ENCODE measurements around the gene TAF5L.
A peak's percentile ranks its signal among the peaks of the same experiment; 100 is the strongest.
"Not testable (repeated sequence)": the region's sequence is repeated elsewhere in the genome, so short reads cannot be mapped to it uniquely, and the experiment has no call there.

TAF5L gene

DNA sequence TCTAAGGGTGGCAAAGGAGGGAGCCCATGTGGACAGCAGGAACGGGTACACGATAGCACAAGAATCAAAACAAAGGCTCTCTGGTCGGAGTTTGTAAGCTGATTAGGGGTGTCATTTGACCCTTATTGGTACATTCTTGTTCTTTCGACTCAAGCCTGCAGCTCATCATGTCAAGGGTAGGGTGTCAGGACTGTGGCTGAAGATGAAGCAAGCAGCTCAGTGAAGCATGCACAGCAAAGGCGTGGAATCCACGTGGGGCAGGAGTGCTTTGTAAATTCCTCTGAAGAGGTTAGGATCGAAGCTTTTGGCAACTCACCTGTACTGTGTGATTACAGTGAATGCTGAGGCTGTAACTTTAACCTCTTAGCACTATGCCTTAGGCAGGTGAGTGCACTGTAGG lies 62.7 kb downstream of the TAF5L start:
- no peak for DNase-seq

GRCh38 chr1:229562686-229563085 lies 63.2 kb downstream of the TAF5L start:
- no peak for DNase-seq

DNA sequence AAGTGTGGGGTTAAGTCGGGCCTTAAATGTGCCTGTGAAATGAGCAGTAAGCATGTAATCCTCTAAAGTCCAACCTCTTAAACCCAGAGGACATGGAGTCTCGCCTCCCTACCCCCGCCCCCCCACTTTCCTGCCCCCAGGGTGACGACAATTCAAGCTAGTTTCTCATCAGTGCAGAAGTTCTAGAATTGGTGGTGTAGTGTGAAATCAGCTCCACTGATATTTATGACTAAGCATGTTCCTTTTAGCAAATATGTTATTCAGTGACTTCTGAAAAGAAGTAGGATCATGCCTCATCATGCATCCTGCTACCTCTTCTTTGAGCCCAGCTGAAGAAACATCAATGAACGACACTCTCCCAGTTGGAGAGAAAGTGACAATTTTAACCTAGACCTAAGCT lies 64.8 kb downstream of the TAF5L start:
- no peak for DNase-seq

DNA sequence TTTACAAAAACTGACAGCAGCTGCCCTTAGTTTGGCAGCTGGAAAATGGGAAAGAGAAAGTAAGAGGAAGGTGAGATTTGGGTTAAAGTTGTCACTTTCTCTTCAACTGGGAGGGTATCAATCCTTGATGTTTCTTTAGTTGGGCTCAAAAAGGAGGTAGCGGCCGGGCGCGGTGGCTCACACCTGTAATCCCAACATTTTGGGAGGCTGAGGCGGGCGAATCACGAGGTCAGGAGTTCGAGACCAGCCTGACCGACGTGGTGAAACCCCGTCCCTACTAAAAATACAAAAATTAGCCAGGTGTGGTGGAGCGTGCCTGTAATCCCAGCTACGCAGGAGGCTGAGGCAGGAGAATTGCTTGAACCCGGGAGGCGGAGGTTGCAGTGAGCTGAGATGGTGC lies 65.8 kb downstream of the TAF5L start:
- not testable (repeated sequence) for DNase-seq

DNA sequence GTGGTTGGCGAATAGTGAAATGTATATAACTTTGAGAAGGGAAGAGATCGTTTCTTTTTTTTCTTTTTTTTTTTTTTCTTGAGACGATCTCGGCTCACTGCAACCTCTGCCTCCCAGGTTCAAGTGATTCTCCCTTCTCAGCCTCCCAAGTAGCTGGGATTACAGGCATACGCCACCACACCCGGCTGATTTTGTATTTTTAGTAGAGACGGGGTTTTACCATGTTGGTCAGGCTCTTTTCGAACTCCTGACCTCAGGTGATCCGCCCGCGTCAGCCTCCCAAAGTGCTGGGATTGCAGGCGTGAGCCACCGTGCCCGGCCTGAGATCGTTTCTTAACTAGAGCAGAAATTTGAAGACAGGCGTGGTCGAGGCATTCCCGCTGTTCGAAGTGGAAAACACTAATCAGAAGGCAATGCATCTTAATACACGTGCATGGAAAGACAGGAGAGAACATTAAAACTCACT lies 66.6 kb downstream of the TAF5L start:
- DNase-seq = not testable (repeated sequence)

GRCh38 chr1:229558460-229559335 lies 67.2 kb downstream of the TAF5L start, which contains the start of gene ABCB10:
Gene ABCB10 (minus strand): TSS chr1:229558707. CDS start chr1:229558652, 55 bp downstream.
- peak; percentile 98 for DNase-seq

DNA sequence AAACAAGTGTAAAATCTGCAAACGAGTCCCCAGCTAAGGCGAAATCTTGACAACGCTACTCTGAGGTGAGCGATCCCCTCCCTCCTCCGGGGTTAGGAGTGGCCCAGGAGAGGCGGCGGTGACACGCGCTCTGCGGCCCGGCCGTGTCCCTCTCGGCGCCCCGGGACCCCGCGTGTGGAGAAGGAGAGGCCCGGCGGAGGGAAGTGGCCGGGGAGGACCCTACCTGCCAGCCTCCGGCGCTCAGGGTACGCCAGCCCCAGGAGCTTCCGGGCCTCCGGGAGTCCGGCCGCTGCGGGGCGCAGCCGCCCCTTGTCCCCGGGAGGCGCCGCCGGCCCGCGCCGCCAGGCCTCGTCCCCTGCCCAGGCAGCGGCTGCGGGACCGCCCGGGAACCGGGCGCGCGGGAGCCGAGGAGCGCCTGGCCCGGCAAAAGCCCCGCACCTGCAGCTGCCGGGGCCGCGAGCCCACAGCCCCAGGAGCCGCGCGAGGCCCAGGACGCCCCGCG lies 68.0 kb downstream of the TAF5L start:
- DNase-seq = peak; percentile 25

DNA sequence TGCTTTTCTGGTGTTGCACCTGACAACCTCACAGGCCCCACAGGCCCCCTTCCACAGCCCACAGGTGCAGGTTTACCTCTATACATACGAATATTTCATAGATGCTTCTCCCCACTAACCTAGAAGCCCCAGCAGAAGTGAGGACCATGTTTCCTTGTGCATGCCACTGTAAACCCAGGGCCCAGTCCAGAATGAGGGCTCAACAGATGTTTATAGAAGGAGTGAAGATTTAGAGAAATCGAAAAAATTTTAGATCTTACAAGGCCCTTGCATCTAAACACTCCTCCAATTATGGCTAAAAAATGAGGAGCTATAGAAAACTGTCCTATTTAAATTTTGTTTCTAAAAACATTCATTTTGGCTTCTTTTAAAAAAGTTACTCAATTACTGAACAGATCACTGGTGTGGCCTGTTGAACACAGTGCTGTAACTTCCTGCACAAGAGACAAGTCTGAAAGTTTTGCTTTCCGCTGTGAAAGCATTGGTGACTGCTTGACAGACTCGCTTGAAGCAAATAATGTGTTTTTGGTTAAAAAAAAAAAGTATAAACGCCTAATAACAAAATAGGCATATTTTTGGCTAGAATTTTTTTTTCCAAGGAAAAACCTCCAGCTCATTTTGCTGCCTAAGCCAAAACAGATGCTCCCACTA lies 68.6 kb downstream of the TAF5L start:
- no peak for DNase-seq

- no peak for DNase-seq
These were observed 70.9 kb downstream of the TAF5L start for GRCh38 chr1:229554886-229555621.

- DNase-seq = no peak
These were observed 72.2 kb downstream of the TAF5L start for GRCh38 chr1:229553621-229554130.

- DNase-seq = no peak
These were observed 73.2 kb downstream of the TAF5L start for GRCh38 chr1:229552732-229553131.

DNA sequence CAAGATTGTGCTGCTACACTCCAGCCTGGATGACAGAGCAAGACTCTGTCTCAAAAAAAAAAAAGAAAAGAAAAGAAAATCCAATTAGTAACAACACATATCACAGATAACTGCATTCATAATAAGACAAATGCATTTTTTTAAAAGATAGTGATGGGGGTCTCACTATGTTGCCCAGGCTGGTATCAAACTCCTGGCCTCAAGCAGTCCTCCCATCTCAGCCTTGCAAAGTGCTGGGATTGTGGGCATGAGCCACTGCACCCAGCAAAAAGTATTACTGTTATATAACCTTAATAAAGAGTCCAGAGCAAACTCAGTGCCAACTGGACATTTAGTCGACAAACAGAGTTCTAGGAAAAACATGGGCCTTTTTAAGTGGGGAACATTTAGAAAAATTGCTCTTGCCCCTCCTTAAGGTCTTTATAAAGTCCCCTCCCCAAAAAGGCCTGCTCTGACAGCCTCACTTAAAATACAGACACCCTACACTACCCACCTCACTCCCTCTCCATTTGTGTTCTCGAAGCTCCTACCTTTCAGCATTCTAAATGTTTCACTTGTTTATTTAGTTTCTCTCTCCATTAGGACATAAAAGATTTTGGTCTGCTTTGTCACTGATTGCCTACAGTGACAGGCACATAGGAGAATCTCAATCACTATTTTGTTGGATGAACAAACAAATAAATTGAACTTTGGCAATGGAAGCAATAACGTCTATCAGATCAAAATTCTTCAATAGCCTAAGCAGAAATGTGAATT lies 74.9 kb downstream of the TAF5L start:
- no peak for DNase-seq

DNA sequence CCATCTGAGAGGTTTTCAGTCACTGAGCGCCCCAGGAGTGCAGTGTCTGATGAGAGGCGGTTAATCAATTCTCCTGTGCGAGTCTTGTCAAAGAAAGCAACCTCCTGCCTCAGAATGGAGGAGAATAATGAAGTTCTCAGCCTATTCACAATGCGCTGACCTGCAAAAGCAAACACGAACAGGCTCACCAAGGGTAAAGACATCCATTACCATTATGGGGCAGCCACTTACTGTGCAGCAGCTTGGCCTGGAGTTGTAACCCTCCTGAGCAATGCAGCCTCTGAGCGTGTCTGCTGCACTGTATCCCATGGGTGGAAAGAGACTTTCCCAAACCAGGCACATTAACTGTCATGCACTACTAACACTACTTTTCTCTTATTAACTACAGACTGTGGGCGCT lies 78.4 kb downstream of the TAF5L start:
- no peak for DNase-seq

DNA sequence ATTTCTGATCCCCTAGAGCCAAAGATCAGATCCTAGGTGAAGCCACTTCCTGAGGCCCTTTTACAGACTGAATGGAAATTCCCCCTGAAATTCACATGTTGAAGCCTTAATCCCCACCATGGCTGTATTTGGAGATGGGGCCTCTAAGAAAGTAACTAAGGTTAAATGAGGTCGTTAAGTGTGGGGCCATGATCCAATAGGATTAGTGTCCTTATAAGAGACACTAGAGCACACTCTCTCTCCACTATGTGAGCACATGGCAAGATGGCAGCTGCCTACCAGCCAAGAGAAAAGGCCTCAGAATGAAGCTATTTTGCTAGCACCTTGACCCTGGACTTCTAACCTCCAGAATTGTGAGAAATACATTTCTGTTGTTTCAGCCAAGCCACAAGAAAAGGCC lies 81.3 kb downstream of the TAF5L start:
- no peak for DNase-seq
